Ovary (tissue), 3 donors: ENCODE measurements around the gene SYNPO2.
"Not testable (repeated sequence)": the region's sequence is repeated elsewhere in the genome, so short reads cannot be mapped to it uniquely, and the experiment has no call there.

Source experiments
- POLR2A ChIP-seq: fragments of 450-650 bp; IDR thresholded peaks from one replicate; pipeline ENCODE4 v1.6.1; 2017; ENCODE audit warnings: antibody characterized with exemption, mild to moderate bottlenecking, moderate library complexity
- TF ChIP-seq, protein P1 (sequence below), 3 donors: fragments of 450-650 bp in 2 of 3; fragments of 200-600 bp in 1 of 3; IDR thresholded peaks; one replicate each; pipeline versions ENCODE4 v1.5.1 to v1.8.0; 2016 to 2022; ENCODE audit warnings: antibody characterized with exemption in 3 of 3, mild to moderate bottlenecking in 1 of 3
- donor health status: DM: no; HTN: no; CAD: no.

DNA sequence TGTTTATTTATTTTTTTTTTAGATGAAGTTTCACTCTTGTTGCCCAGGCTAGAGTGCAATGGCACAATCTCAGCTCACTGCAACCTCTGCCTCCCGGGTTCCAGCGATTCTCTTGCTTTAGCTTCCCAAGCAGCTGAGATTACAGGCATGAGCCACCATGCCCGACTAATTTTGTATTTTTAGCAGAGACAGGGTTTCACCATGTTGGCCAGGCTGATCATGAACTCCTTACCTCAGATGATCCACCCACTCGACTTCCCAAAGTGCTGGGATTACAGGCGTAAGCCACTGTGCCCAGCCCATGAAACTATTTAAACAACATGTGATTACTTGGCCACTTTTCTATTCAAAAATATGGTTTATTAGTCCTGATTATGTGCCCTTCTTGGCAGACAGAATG, 158.4 kb downstream of the SYNPO2 start:
- TF ChIP-seq, protein P1, sequence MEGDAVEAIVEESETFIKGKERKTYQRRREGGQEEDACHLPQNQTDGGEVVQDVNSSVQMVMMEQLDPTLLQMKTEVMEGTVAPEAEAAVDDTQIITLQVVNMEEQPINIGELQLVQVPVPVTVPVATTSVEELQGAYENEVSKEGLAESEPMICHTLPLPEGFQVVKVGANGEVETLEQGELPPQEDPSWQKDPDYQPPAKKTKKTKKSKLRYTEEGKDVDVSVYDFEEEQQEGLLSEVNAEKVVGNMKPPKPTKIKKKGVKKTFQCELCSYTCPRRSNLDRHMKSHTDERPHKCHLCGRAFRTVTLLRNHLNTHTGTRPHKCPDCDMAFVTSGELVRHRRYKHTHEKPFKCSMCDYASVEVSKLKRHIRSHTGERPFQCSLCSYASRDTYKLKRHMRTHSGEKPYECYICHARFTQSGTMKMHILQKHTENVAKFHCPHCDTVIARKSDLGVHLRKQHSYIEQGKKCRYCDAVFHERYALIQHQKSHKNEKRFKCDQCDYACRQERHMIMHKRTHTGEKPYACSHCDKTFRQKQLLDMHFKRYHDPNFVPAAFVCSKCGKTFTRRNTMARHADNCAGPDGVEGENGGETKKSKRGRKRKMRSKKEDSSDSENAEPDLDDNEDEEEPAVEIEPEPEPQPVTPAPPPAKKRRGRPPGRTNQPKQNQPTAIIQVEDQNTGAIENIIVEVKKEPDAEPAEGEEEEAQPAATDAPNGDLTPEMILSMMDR (IDR thresholded peaks at IDR 0.05): not testable (repeated sequence)
- not testable (repeated sequence) for TF ChIP-seq POLR2A
